ENCODE data around the gene CTNND2.

The CTNND2 gene

GRCh38 chr5:10949856-10950630 lies 954.2 kb downstream of the CTNND2 start:
- DNase-seq: no peak

- DNase-seq: no peak
Observed at GRCh38 chr5:10946050-10946449, 958.2 kb downstream of the CTNND2 start.

- DNase-seq: no peak
Observed at GRCh38 chr5:10941900-10942299, 962.3 kb downstream of the CTNND2 start.

GRCh38 chr5:10936081-10936855 lies 968.0 kb downstream of the CTNND2 start:
- no peak for DNase-seq

- DNase-seq: no peak
Observed at GRCh38 chr5:10935536-10935935, 968.7 kb downstream of the CTNND2 start.

GRCh38 chr5:10934783-10935355 lies 969.4 kb downstream of the CTNND2 start:
- no peak for DNase-seq

- DNase-seq: no peak
Observed at GRCh38 chr5:10933121-10933520, 971.1 kb downstream of the CTNND2 start.

- DNase-seq: no peak
Observed at GRCh38 chr5:10932426-10932825, 971.8 kb downstream of the CTNND2 start.

GRCh38 chr5:10927608-10928007 lies 976.6 kb downstream of the CTNND2 start:
- no peak for DNase-seq

GRCh38 chr5:10923310-10923709 lies 980.9 kb downstream of the CTNND2 start:
- DNase-seq: no peak

All from NCI-H1092 (cell line).